Smooth muscle cell (in vitro differentiated cells): Measurements from ENCODE around the gene MRPS34. TPM values are rescaled to one million over a fixed set of nuclear protein-coding genes. Genes with fewer than 3 reads are reported as not detected.
"Not testable (repeated sequence)": the region's sequence is repeated elsewhere in the genome, so short reads cannot be mapped to it uniquely, and the experiment has no call there.

Experiments used
- DNase-seq: peaks from one replicate; lab custom pipeline; 2025; ENCODE audit not compliant: unreplicated experiment; lab: John Stamatoyannopoulos, UW
- H2AFZ ChIP-seq: fragments of 200-600 bp; sonication (generic); 2 replicates; pipeline ENCODE4 v1.6.0; 2016; ENCODE audit warnings: antibody characterized with exemption, low read depth, mild to moderate bottlenecking
- H3F3A ChIP-seq: fragments of 200-600 bp; sonication (generic); 2 replicates; pipeline ENCODE4 v1.6.0; 2017; ENCODE audit warnings: antibody characterized with exemption, low read depth
- H3K27ac ChIP-seq: fragments of 200-600 bp; sonication (generic); 2 replicates; pipeline ENCODE4 v1.5.1; 2016; ENCODE audit warnings: low read depth, mild to moderate bottlenecking
- H3K27me3 ChIP-seq: fragments of 200-600 bp; sonication (generic); 2 replicates; pipeline ENCODE4 v1.6.1; 2016; ENCODE audit warnings: low read depth, mild to moderate bottlenecking
- H3K36me3 ChIP-seq: fragments of 200-600 bp; sonication (generic); 2 replicates; pipeline ENCODE4 v1.5.1; 2016; ENCODE audit warnings: low read depth
- H3K4me1 ChIP-seq: fragments of 200-600 bp; sonication (generic); 2 replicates; pipeline ENCODE4 v1.5.1; 2016; ENCODE audit warnings: low read depth
- H3K4me2 ChIP-seq: fragments of 200-600 bp; sonication (generic); 2 replicates; pipeline ENCODE4 v1.6.0; 2016; ENCODE audit warnings: mild to moderate bottlenecking
- H3K4me3 ChIP-seq: fragments of 200-600 bp; sonication (generic); 2 replicates; pipeline ENCODE4 v1.5.1; 2016; ENCODE audit warnings: mild to moderate bottlenecking
- H3K79me2 ChIP-seq: fragments of 200-600 bp; sonication (generic); 2 replicates; pipeline ENCODE4 v1.6.0; 2016; ENCODE audit warnings: low read depth, mild to moderate bottlenecking
- H3K9ac ChIP-seq: fragments of 200-600 bp; sonication (generic); 2 replicates; pipeline ENCODE4 v1.6.0; 2016; ENCODE audit warnings: low read depth
- H3K9me3 ChIP-seq: fragments of 200-600 bp; sonication (generic); replicated peaks from 2 replicates; pipeline ENCODE4 v1.5.1; 2016; ENCODE audit warnings: low read depth
- H4K20me1 ChIP-seq: fragments of 200-600 bp; sonication (generic); 2 replicates; pipeline ENCODE4 v1.6.0; 2016; ENCODE audit warnings: low read depth
- WGBS: methylation state at CpG from one replicate; pipeline ENCODE4 v1.1.7; 2016; ENCODE audit warnings: low lambda C conversion rate; 5-methylcytosine and 5-hydroxymethylcytosine counted together
- polyA plus RNA-seq: library from polyadenylated mRNA; unstranded; fragments of >200 nt; fragmentation: Nextera tagmentation; extraction: Ambion mirVana; gene quantifications from 2 replicates; pipeline ENCODE4 v1.2.1, GENCODE V29; 2016
- total RNA-seq: library from RNA; depleted of rRNA; stranded (reverse); fragments of >200 nt; gene quantifications from 2 replicates; pipeline ENCODE4 v1.2.3, GENCODE V29; 2014
- TF ChIP-seq, protein P1 (sequence below): fragments of 200-600 bp; sonication (generic); IDR thresholded peaks from 2 replicates; pipeline ENCODE4 v1.5.1; 2017; ENCODE audit warnings: borderline replicate concordance, mild to moderate bottlenecking, antibody characterized with exemption; ENCODE audit not compliant: insufficient read depth, poor library complexity, severe bottlenecking

MRPS34 gene
- total and polyA plus RNA-seq, 2 experiments from 2014 or later, result 62.9 to 111 TPM

DNA sequence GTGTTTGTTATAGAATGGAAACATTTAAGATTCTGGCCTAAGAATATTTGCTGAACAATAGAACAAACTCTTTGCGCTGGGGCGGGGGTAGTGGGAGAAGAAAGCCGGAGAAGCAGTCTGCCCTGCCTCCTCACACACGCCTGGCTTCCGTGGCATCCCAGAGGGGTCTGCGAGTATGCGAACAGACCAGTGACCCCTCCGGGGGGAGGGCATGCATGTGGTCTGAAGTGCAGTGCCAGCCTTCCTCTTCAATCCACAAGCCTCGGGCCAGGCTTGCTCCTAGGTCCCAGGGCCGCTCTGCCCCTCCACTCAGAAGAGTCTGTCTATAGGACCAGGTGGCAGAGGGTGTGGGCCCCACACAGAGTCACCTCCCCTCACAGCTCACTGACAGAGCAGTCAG, 34.7 kb upstream of the MRPS34 start:
- Histone ChIP-seq H3K4me1 (peaks cover 2% of the 10 kb centered on the region), H3K36me3 (no peaks in the 10 kb centered on the region), H2AFZ (no peak overlapping the region), H3K27me3 (no peaks in the 10 kb centered on the region), H3K9me3 (no peaks in the 10 kb centered on the region), H3K9ac (no peak overlapping the region), H3F3A (no peaks in the 10 kb centered on the region), H3K27ac (no peak overlapping the region), H3K79me2 (no peaks in the 10 kb centered on the region), H4K20me1 (no peaks in the 10 kb centered on the region), H3K4me3 (no peak overlapping the region), H3K4me2 (no peak overlapping the region)
- TF ChIP-seq, protein P1, sequence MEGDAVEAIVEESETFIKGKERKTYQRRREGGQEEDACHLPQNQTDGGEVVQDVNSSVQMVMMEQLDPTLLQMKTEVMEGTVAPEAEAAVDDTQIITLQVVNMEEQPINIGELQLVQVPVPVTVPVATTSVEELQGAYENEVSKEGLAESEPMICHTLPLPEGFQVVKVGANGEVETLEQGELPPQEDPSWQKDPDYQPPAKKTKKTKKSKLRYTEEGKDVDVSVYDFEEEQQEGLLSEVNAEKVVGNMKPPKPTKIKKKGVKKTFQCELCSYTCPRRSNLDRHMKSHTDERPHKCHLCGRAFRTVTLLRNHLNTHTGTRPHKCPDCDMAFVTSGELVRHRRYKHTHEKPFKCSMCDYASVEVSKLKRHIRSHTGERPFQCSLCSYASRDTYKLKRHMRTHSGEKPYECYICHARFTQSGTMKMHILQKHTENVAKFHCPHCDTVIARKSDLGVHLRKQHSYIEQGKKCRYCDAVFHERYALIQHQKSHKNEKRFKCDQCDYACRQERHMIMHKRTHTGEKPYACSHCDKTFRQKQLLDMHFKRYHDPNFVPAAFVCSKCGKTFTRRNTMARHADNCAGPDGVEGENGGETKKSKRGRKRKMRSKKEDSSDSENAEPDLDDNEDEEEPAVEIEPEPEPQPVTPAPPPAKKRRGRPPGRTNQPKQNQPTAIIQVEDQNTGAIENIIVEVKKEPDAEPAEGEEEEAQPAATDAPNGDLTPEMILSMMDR, result no peak
- no peak for DNase-seq
- 89% methylated on average over 10 of the region's 10 CpGs for WGBS

DNA sequence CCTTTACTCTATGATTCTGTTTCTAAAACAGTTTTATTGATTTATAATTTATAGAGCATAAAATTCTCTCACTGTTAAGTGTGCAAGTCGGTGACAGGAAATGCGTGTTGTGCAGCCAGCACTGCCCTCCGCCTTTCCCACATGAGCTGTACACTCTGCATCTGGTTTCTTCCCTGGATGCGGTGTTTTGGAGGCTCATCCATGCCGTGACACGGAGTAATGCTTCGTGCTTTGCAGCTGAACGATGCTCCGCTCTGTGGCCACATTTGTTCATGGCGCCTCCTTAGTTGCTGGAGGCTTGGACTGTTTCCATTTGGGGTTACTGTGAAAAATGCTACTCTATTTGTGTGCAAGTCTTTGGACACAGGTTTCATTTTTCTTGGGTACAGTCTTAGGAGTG, 27.8 kb upstream of the MRPS34 start:
- Histone ChIP-seq H3K4me3 (no peak overlapping the region), H3K9ac (no peak overlapping the region), H3K27ac (no peak overlapping the region), H2AFZ (no peak overlapping the region), H3K27me3 (no peaks in the 10 kb centered on the region), H3K4me1 (no peaks in the 10 kb centered on the region), H3K79me2 (no peaks in the 10 kb centered on the region), H3F3A (no peaks in the 10 kb centered on the region), H4K20me1 (no peaks in the 10 kb centered on the region), H3K9me3 (no peaks in the 10 kb centered on the region), H3K4me2 (no peak overlapping the region), H3K36me3 (no peaks in the 10 kb centered on the region)
- 90% methylated on average over 10 of the region's 10 CpGs for WGBS
- DNase-seq, result no peak
- TF ChIP-seq, protein P1, result no peak

DNA sequence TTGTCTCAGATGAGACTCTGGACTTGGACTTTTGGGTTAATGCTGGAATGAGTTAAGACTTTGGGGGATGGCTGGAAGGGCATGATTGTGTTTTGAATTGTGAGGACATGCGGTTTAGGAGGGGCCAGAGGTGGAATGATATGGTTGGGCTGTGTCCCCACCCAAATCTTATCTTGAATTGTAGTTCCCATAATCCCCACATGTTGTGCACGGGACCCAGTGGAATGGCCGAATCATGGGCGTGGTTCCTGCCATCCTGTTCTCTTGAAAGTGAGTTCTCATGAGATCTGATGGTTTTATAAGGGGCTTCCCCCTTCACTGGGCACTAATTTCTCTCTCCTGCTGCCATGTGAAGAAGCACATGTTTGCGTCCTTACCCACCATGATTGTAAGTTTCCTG, 26.3 kb upstream of the MRPS34 start:
- H3K27me3 ChIP-seq, H3K4me3 ChIP-seq, H3K4me1 ChIP-seq, H3K79me2 ChIP-seq, H3K27ac ChIP-seq, H2AFZ ChIP-seq, H3F3A ChIP-seq, H3K4me2 ChIP-seq, DNase-seq, H3K9me3 ChIP-seq, H3K36me3 ChIP-seq, H3K9ac ChIP-seq, H4K20me1 ChIP-seq: not testable (repeated sequence)
- 75% methylated on average over 5 of the region's 5 CpGs for WGBS

DNA sequence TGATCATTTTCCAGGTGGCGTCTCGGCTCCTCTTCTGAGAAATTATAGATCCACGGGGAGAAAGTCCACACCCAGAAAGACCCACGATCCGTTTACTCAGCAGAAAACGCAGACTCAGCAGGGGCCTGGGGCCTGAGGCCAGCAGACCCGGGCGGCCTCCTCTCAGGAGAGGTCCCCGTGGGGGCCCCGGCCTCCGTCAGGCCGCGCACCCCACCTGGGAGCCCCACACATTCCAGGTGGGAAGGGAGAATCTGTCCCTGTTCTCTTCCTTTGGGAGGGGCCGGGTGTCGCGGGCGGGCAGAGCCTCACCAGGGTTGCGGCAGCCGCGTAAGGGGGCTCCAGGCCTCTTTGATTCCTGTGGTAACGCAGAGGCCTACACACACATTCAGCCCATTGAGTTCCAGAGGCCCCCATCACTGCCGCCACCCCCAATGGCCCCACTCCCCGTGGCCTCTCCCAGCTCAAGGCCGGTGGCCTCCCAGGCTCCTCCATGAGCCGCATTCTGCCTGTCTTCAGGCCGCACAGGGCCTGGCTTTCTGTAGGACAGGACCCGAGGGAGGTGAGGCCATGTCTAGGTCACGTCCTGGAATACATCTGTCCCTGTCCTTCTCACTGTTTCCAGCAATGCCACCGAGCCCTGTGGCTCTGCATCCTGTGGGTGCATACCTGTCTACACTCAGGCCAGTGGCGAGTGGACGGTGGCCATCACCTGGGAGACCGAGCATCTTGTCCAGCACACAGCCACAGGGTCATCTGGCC, 22.2 kb upstream of the MRPS34 start:
- no peak overlapping the region for H3K4me2 ChIP-seq
- H3K9ac ChIP-seq, result no peak overlapping the region
- no peak overlapping the region for H2AFZ ChIP-seq
- WGBS, result 95% methylated on average over 30 of the region's 32 CpGs
- no peaks in the 10 kb centered on the region for H3K36me3 ChIP-seq
- H3K27me3 ChIP-seq, result no peaks in the 10 kb centered on the region
- H3K9me3 ChIP-seq, result no peaks in the 10 kb centered on the region
- no peaks in the 10 kb centered on the region for H3F3A ChIP-seq
- H4K20me1 ChIP-seq, result no peaks in the 10 kb centered on the region
- TF ChIP-seq, protein P1, result no peak
- no peaks in the 10 kb centered on the region for H3K4me1 ChIP-seq
- no peak overlapping the region for H3K27ac ChIP-seq
- DNase-seq, result no peak
- H3K79me2 ChIP-seq, result no peaks in the 10 kb centered on the region
- no peak overlapping the region for H3K4me3 ChIP-seq
